RCC 7860 (cell line): ENCODE data around the gene ZNF74.
A peak's percentile ranks its signal among the peaks of the same experiment; 100 is the strongest.
"Not testable (repeated sequence)": the region's sequence is repeated elsewhere in the genome, so short reads cannot be mapped to it uniquely, and the experiment has no call there.

Experiments used
- DNase-seq: peaks from one replicate; pipeline ENCODE4 v3.0.0-alpha.2; 2015; ENCODE audit warnings: low spot score
- FAIRE-seq: peaks from 2 replicates; lab custom pipeline; 2012; peaks lifted over from hg19 to GRCh38; lab: Jason Lieb, UNC

Gene ZNF74

DNA sequence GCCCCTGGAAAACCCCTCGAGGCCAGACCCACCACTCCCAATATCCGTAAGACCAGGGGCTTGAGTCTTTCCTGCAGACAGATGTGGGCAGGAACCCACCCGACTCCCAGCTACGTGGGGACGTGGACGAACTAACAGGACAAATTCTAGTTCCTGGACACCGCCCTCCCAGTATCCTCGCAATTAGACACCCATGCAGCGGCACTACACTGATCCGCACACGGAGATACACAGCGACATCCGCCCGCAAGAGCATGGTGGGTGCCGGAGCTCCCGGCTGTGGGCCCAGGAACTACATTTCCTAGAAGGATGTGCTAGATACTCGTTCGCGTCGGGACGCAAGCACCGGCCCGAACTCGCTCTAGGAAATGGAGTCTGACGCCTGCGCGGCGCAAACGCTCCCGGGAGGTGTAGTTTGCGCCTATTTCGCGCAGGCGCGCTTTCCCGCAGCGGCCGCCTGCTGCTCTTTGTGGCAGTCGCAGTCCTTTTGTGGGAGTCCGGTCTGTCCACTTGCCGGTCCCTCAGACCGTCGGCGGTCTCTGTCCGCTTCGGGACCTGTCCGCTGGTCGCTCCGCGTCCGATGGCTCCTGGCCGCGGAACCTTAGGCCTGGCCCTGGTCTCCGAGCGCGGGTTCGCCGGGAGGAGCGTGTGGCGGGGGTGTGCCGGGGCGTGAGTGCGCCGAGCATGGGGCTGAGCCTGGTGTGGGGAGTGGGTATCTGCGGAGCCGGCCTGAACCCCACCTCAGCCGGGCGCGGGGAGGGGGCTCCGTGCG lies at the start of gene ZNF74:
Gene ZNF74 (plus strand): TSS at position 447 of the 772 bp plus-strand sequence. CDS start 478 bp downstream, outside the sequence.
- DNase-seq, result peak; percentile 76
- no peak for FAIRE-seq

GRCh38 chr22:20346553-20346952 lies 47.4 kb upstream of the ZNF74 start:
- FAIRE-seq, DNase-seq: not testable (repeated sequence)

- not testable (repeated sequence) for DNase-seq, FAIRE-seq
Measured at GRCh38 chr22:20352536-20352935, 41.4 kb upstream of the ZNF74 start.

- FAIRE-seq (no peak), DNase-seq (no peak)
Measured at GRCh38 chr22:20354238-20354975, 39.5 kb upstream of the ZNF74 start.

GRCh38 chr22:20355939-20356636 lies 37.9 kb upstream of the ZNF74 start:
- DNase-seq, FAIRE-seq: not testable (repeated sequence)

- FAIRE-seq, DNase-seq: not testable (repeated sequence)
Measured at GRCh38 chr22:20356906-20357305, 37.0 kb upstream of the ZNF74 start.

- not testable (repeated sequence) for FAIRE-seq, DNase-seq
Measured at GRCh38 chr22:20357967-20358366, 36.0 kb upstream of the ZNF74 start.

DNA sequence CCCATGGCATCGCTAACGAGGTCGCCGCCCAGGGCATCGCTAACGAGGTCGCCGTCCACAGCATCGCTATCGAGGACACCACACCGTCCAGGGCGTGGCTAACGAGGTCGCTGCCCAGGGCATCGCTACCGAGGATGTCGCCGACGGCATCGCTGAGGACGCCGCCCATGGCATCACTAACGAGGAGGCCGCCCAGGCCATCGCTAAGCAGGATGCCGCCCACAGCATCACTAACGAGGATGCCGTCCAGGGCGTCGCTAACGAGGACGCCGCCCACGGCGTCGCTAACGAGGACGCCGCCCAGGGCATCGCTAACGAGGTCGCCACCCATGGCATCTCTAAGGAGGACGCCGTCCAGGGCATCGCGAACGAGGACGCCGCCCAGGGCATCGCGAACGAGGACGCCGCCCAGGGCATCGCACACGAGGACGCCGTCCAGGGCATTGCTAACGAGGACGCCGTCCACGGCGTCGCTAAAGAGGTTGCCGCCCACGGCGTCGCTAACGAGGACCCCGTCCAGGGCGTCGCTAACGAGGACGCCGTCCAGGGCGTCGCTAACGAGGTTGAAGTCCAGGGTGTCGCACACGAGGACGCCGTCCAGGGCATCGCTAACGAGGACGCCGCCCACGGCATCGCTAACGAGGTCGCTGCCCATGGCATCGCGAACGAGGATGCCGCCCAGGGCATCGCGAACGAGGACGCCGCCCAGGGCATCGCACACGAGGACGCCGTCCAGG lies 35.3 kb upstream of the ZNF74 start:
- not testable (repeated sequence) for DNase-seq, FAIRE-seq

- FAIRE-seq, DNase-seq: not testable (repeated sequence)
Measured at GRCh38 chr22:20360261-20360660, 33.7 kb upstream of the ZNF74 start.

GRCh38 chr22:20360866-20361751 lies 32.8 kb upstream of the ZNF74 start:
- DNase-seq, FAIRE-seq: not testable (repeated sequence)

DNA sequence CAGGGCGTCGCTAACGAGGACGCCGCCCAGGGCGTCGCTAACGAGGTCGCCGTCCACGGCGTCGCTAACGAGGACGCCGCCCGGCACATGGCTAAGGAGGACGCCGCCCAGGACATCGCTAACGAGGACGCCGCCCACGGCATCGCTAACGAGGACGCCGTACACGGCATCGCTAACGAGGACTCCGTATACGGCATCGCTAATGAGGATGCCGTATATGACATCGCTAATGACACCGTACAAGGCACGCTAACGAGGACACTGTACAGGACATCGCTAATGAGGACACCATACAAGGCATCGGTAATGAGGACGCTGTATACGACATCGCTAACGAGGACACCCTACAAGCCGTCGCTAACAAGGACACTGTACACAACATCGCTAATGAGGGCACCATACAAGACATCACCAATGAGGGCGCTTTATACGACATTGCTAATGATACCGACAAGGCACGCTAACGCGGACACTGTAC lies 32.2 kb upstream of the ZNF74 start:
- DNase-seq, FAIRE-seq: not testable (repeated sequence)

DNA sequence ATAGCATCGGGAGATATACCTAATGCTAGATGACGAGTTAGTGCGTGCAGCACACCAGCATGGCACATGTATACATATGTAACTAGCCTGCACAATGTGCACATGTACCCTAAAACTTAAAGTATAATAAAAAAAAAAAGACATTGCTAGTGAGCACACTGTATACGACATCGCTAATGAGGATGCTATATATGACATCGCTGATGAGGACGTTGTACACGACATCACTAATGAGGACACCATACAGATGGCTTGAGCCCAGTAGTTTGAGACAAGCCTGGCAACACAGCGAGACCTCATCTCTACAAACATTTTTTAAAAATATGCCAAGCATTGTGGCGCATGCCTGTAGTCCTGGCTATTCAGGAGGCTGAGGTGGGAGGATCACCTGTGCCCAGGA lies 31.5 kb upstream of the ZNF74 start:
- not testable (repeated sequence) for DNase-seq, FAIRE-seq

- not testable (repeated sequence) for FAIRE-seq
Measured at GRCh38 chr22:20364335-20365260, 29.4 kb upstream of the ZNF74 start.

GRCh38 chr22:20366841-20367240 lies 27.1 kb upstream of the ZNF74 start:
- DNase-seq, FAIRE-seq: not testable (repeated sequence)

More at GRCh38 chr22:20364335-20365260, 29.4 kb upstream of the ZNF74 start:
- DNase-seq, result not testable (repeated sequence)

DNA sequence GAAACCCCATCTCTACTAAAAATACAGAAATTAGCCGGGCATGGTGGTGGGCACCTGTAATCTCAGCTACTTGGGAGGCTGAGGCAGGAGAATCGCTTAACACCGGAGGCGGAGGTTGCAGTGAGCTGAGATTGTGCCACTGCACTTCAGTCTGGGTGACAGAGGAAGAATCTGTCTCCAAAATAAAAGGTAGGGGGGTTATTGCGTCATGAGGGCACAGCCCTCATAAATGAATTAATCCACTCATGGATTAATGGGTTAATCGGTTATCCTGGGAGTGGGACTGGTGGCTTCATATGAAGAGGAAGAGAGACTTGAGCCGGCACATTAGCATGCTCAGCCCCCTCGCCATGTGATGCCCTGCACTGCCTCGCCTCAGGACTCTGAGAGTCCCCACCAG lies 25.1 kb upstream of the ZNF74 start:
- FAIRE-seq, DNase-seq: not testable (repeated sequence)

DNA sequence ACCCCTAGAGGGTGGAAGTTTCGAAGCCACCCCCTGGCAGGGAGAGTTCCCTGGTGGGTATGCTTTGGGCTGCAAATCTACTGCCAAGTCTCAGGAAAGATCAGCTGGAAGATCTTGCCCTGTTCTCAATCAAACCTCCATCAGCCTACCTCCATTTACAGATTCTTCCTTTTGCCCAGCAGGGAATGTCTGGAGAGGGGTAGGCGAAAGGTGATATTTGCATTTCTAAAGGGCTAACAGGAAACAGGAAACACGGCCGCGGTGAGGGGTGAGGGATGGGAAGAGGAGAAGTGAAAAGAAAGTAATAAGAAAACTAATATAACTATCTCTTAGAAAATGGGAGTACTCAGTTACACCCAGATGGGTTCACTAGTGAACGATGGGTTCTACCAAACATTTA lies 22.3 kb upstream of the ZNF74 start:
- not testable (repeated sequence) for FAIRE-seq, DNase-seq

GRCh38 chr22:20372406-20372854 lies 21.5 kb upstream of the ZNF74 start:
- not testable (repeated sequence) for FAIRE-seq, DNase-seq

- FAIRE-seq, DNase-seq: not testable (repeated sequence)
Measured at GRCh38 chr22:20373195-20373706, 20.7 kb upstream of the ZNF74 start.
